ENCODE measurements around the gene RAPGEF2. TPM values are rescaled to one million over a fixed set of nuclear protein-coding genes. Genes with fewer than 3 reads are reported as not detected.

RAPGEF2 gene
- total RNA-seq, 1 experiment from 2014 or later = 17.6 TPM

DNA sequence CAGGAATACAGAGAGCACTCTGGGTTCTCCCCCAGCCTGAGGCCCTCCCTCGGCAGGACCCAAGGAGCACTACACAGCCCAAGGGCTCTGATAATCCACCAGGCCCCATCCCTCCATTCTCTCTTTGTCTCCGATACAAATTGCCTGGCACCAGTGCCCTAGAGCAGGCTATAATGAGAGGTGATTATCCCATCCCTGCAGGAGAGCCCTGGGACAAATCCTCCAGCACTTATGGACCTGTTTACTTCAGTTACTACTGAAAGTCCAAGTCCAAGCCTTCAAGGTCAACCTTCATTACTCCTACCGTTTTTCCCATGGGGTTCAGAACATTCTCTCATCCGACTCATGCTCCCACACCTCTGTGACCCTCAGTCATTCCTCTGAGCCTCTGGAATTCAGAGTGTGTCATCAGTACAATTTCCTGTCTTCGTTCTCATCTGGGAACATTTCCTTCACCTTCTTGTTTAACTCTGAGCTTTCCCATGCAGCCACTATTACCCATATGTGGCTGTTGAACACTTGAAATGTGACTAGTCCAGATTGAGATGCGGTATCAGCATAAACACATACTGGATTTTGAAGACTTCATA, 299.0 kb downstream of the RAPGEF2 start:
- TF ChIP-seq, protein P1, sequence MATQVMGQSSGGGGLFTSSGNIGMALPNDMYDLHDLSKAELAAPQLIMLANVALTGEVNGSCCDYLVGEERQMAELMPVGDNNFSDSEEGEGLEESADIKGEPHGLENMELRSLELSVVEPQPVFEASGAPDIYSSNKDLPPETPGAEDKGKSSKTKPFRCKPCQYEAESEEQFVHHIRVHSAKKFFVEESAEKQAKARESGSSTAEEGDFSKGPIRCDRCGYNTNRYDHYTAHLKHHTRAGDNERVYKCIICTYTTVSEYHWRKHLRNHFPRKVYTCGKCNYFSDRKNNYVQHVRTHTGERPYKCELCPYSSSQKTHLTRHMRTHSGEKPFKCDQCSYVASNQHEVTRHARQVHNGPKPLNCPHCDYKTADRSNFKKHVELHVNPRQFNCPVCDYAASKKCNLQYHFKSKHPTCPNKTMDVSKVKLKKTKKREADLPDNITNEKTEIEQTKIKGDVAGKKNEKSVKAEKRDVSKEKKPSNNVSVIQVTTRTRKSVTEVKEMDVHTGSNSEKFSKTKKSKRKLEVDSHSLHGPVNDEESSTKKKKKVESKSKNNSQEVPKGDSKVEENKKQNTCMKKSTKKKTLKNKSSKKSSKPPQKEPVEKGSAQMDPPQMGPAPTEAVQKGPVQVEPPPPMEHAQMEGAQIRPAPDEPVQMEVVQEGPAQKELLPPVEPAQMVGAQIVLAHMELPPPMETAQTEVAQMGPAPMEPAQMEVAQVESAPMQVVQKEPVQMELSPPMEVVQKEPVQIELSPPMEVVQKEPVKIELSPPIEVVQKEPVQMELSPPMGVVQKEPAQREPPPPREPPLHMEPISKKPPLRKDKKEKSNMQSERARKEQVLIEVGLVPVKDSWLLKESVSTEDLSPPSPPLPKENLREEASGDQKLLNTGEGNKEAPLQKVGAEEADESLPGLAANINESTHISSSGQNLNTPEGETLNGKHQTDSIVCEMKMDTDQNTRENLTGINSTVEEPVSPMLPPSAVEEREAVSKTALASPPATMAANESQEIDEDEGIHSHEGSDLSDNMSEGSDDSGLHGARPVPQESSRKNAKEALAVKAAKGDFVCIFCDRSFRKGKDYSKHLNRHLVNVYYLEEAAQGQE (IDR thresholded peaks at IDR 0.05; ENCODE audit: insufficient read depth in 1 of 2, low read depth in 2 of 2, low read length in 1 of 2) = no peak
- TF ChIP-seq, protein P2, sequence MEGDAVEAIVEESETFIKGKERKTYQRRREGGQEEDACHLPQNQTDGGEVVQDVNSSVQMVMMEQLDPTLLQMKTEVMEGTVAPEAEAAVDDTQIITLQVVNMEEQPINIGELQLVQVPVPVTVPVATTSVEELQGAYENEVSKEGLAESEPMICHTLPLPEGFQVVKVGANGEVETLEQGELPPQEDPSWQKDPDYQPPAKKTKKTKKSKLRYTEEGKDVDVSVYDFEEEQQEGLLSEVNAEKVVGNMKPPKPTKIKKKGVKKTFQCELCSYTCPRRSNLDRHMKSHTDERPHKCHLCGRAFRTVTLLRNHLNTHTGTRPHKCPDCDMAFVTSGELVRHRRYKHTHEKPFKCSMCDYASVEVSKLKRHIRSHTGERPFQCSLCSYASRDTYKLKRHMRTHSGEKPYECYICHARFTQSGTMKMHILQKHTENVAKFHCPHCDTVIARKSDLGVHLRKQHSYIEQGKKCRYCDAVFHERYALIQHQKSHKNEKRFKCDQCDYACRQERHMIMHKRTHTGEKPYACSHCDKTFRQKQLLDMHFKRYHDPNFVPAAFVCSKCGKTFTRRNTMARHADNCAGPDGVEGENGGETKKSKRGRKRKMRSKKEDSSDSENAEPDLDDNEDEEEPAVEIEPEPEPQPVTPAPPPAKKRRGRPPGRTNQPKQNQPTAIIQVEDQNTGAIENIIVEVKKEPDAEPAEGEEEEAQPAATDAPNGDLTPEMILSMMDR (IDR thresholded peaks at IDR 0.05) = no peak
- TF ChIP-seq TCF7L2 (IDR thresholded peaks at IDR 0.05; ENCODE audit: low read depth, low read length) = no peak
- TF ChIP-seq POLR2AphosphoS5 (IDR thresholded peaks at IDR 0.05; ENCODE audit: low read depth, low read length) = no peak
- no peak for TF ChIP-seq SIN3A (IDR thresholded peaks at IDR 0.05; ENCODE audit: borderline replicate concordance, insufficient read depth, low read depth, low read length)
- H3K27ac ChIP-seq (ENCODE audit: low read length) = no peak overlapping the region
- H3K4me3 ChIP-seq (ENCODE audit: low read depth in 2 of 2, low read length in 2 of 2) = no peak overlapping the region
- ChIA-PET POLR2A (no interaction called here), CTCF (no interaction called here)
- in situ Hi-C loops (cut with HindIII; ENCODE audit: low pct_unique_long_range_greater_than_20kb, low sequenced_read_pairs) = no loop called here
- H3K27me3 ChIP-seq (ENCODE audit: control insufficient read depth, insufficient read depth, low read length) = no peaks in the 10 kb centered on the region
- H3K36me3 ChIP-seq (ENCODE audit: control insufficient read depth, insufficient read depth, low read length) = no peaks in the 10 kb centered on the region
- no peaks in the 10 kb centered on the region for H3K4me1 ChIP-seq (ENCODE audit: control insufficient read depth, insufficient read depth, low read length)
- no peaks in the 10 kb centered on the region for H3K9me3 ChIP-seq (ENCODE audit: control insufficient read depth, insufficient read depth, low read depth, low read length)
- DNase-seq (ENCODE audit: low read depth, low spot score) = no peak
- no TSS peak for BruUV-seq (replicated peaks)
- ATAC-seq = no peak
- intact Hi-C loops (cut with micrococcal nuclease; ENCODE audit: unreplicated experiment) = no loop called here

Small RNAs within 50 kb of the gene (microRNA-seq; reads per million reads assigned to microRNA genes)
- gene MIR3688-1 (ENCODE audit: unreplicated experiment) (not detected), gene MIR3688-2 (ENCODE audit: unreplicated experiment) (not detected)

Data from Panc1 (cell line).